ENCODE measurements around the gene CPNE9. TPM values are rescaled to one million over a fixed set of nuclear protein-coding genes. Genes with fewer than 3 reads are reported as not detected.

The CPNE9 gene
- total RNA-seq, 1 donor from 2014 or later: 0.20 TPM

GRCh38 chr3:9749645-9750555, 46.3 kb downstream of the CPNE9 start, which contains the start of gene OGG1:
TSS of gene OGG1 (plus strand) at chr3:9749952. CDS start at chr3:9750287, 335 bp downstream.
- peak within 1 kb of the TSS; percentile 90 for H3K4me2 ChIP-seq (ENCODE audit: low read length)
- Mint-ChIP-seq H3K9me3 (ENCODE audit: unreplicated experiment) (no peaks in the 10 kb centered on the region), H3K27ac (ENCODE audit: unreplicated experiment) (peak within 1 kb of the TSS; percentile 96), H3K27me3 (ENCODE audit: low read depth, unreplicated experiment) (no peaks in the 10 kb centered on the region), H3K4me1 (ENCODE audit: low read depth, unreplicated experiment) (peaks cover 31% of the 10 kb centered on the region), H3K4me3 (ENCODE audit: unreplicated experiment) (peak within 1 kb of the TSS; percentile 90), H3K36me3 (ENCODE audit: low read depth, unreplicated experiment) (peaks cover 25% of the 10 kb centered on the region)
- H2AFZ ChIP-seq (ENCODE audit: low read depth, low read length): peak within 1 kb of the TSS; percentile 68
- peak within 1 kb of the TSS; percentile 78 for H3K4me3 ChIP-seq (ENCODE audit: insufficient read depth, low read depth, low read length)
- peak; percentile 97 for DNase-seq (ENCODE audit: low read depth)
- peaks cover 34% of the 10 kb centered on the region for H3K4me1 ChIP-seq (ENCODE audit: insufficient read depth, low read length)
- H3K9me3 ChIP-seq (ENCODE audit: insufficient read depth, low read depth, low read length): no peaks in the 10 kb centered on the region
- H4K20me1 ChIP-seq (ENCODE audit: insufficient read depth, low read length): peaks cover 14% of the 10 kb centered on the region
- peaks cover 20% of the 10 kb centered on the region for H3K79me2 ChIP-seq (ENCODE audit: insufficient read depth, low read length)
- no peak for FAIRE-seq
- peaks cover 25% of the 10 kb centered on the region for H3K36me3 ChIP-seq (ENCODE audit: insufficient read depth, low read length)
- H3K27me3 ChIP-seq (ENCODE audit: insufficient read depth, low read length): no peaks in the 10 kb centered on the region
- H3K9ac ChIP-seq (ENCODE audit: low read length): peak within 1 kb of the TSS; percentile 79
- H3K27ac ChIP-seq (ENCODE audit: low read depth, low read length): peak within 1 kb of the TSS; percentile 83
- no peak for TF ChIP-seq EZH2 (IDR thresholded peaks at IDR 0.05; ENCODE audit: insufficient read depth, low read length)
- no peak for TF ChIP-seq CTCF (IDR thresholded peaks at IDR 0.05; ENCODE audit: insufficient read depth, low read depth, low read length)

- H3K9me3 Mint-ChIP-seq (ENCODE audit: unreplicated experiment): no peaks in the 10 kb centered on the region
- H3K9ac ChIP-seq (ENCODE audit: low read length): peak overlapping the region; percentile 79
- H3K36me3 Mint-ChIP-seq (ENCODE audit: low read depth, unreplicated experiment): peaks cover 24% of the 10 kb centered on the region
Measured at GRCh38 chr3:9750556-9751411, 47.2 kb downstream of the CPNE9 start.

More at GRCh38 chr3:9750556-9751411, 47.2 kb downstream of the CPNE9 start:
- H3K4me3 Mint-ChIP-seq (ENCODE audit: unreplicated experiment): peak overlapping the region; percentile 90
- Histone ChIP-seq H3K4me3 (ENCODE audit: insufficient read depth, low read depth, low read length) (peak overlapping the region; percentile 78), H3K27ac (ENCODE audit: low read depth, low read length) (peak overlapping the region; percentile 45), H3K4me1 (ENCODE audit: insufficient read depth, low read length) (peaks cover 36% of the 10 kb centered on the region), H3K36me3 (ENCODE audit: insufficient read depth, low read length) (peaks cover 19% of the 10 kb centered on the region), H4K20me1 (ENCODE audit: insufficient read depth, low read length) (peaks cover 12% of the 10 kb centered on the region), H2AFZ (ENCODE audit: low read depth, low read length) (peak overlapping the region; percentile 68), H3K79me2 (ENCODE audit: insufficient read depth, low read length) (peaks cover 20% of the 10 kb centered on the region), H3K4me2 (ENCODE audit: low read length) (peak overlapping the region; percentile 90), H3K27me3 (ENCODE audit: insufficient read depth, low read length) (no peaks in the 10 kb centered on the region), H3K9me3 (ENCODE audit: insufficient read depth, low read depth, low read length) (no peaks in the 10 kb centered on the region)
- no peaks in the 10 kb centered on the region for H3K27me3 Mint-ChIP-seq (ENCODE audit: low read depth, unreplicated experiment)
- peak overlapping the region; percentile 96 for H3K27ac Mint-ChIP-seq (ENCODE audit: unreplicated experiment)
- H3K4me1 Mint-ChIP-seq (ENCODE audit: low read depth, unreplicated experiment): peaks cover 34% of the 10 kb centered on the region
- DNase-seq (ENCODE audit: low read depth) (peak; percentile 24), FAIRE-seq (no peak)
- TF ChIP-seq CTCF (IDR thresholded peaks at IDR 0.05; ENCODE audit: insufficient read depth, low read depth, low read length): no peak
- no peak for TF ChIP-seq EZH2 (IDR thresholded peaks at IDR 0.05; ENCODE audit: insufficient read depth, low read length)
